ENCODE measurements around the gene MCOLN2. TPM values are rescaled to one million over a fixed set of nuclear protein-coding genes. Genes with fewer than 3 reads are reported as not detected.

The MCOLN2 gene
- total RNA-seq, 2 experiments from 2014 or later = 104 to 188 TPM

GRCh38 chr1:84956097-84956496 lies 40.8 kb downstream of the MCOLN2 start:
- ChIA-PET POLR2A (interaction anchor here (0.7 to 1.5 kb wide), 3 partner anchors 11 to 111 kb away, joined by 3 to 5 read pairs (median 4); no protein-coding TSS in a partner anchor), CTCF (ENCODE audit: unreplicated experiment) (interaction anchor here (1.6 kb wide), 1 partner anchor 11 kb away, joined by 3 read pairs; no protein-coding TSS in a partner anchor)
- Histone ChIP-seq H2AFZ (ENCODE audit: low read length) (no peak overlapping the region), H3K9me2 (ENCODE audit: insufficient read depth, low read length) (no peaks in the 10 kb centered on the region), H3K27ac (ENCODE audit: low read depth, low read length, poor library complexity, severe bottlenecking) (no peak overlapping the region), H3K36me3 (ENCODE audit: insufficient read depth, low read length) (peaks cover 97% of the 10 kb centered on the region), H3K4me1 (ENCODE audit: insufficient read depth, low read length, poor library complexity, severe bottlenecking) (no peaks in the 10 kb centered on the region), H4K20me1 (ENCODE audit: insufficient read depth, low read length) (no peaks in the 10 kb centered on the region), H3K79me2 (ENCODE audit: insufficient read depth, low read depth, low read length) (no peaks in the 10 kb centered on the region), H3K4me2 (ENCODE audit: low read length) (no peak overlapping the region), H3K4me3 (ENCODE audit: low read depth, low read length, poor library complexity, severe bottlenecking) (no peak overlapping the region), H3K9me3 (ENCODE audit: low read length) (no peaks in the 10 kb centered on the region)
- intact Hi-C loops (cut with micrococcal nuclease; ENCODE audit: unreplicated experiment) = no loop called here
- TF ChIP-seq EZH2phosphoT487 (IDR thresholded peaks at IDR 0.05; ENCODE audit: borderline replicate concordance, low read depth, low read length) = no peak
- TF ChIP-seq CTCF (conservative IDR thresholded peaks at IDR 0.05; ENCODE audit: low read length) = no peak
- DNase-seq (ENCODE audit: low spot score) = no peak
- BruUV-seq (replicated peaks) = no TSS peak

GRCh38 chr1:84949664-84950063 lies 47.2 kb downstream of the MCOLN2 start:
- ChIA-PET CTCF (ENCODE audit: unreplicated experiment) (no interaction called here), POLR2A (interaction anchor here (1.8 kb wide), 1 partner anchor 10 kb away, joined by 4 read pairs; no protein-coding TSS in a partner anchor)
- no peak for DNase-seq (ENCODE audit: low spot score)
- Histone ChIP-seq H3K4me1 (ENCODE audit: insufficient read depth, low read length, poor library complexity, severe bottlenecking) (peaks cover 17% of the 10 kb centered on the region), H3K79me2 (ENCODE audit: insufficient read depth, low read depth, low read length) (no peaks in the 10 kb centered on the region), H3K27ac (ENCODE audit: low read depth, low read length, poor library complexity, severe bottlenecking) (no peak overlapping the region), H3K9me3 (ENCODE audit: low read length) (peaks cover 8% of the 10 kb centered on the region; the same call in 1 of the 2 replicates), H3K4me2 (ENCODE audit: low read length) (no peak overlapping the region), H3K36me3 (ENCODE audit: insufficient read depth, low read length) (peaks cover 89% of the 10 kb centered on the region), H4K20me1 (ENCODE audit: insufficient read depth, low read length) (no peaks in the 10 kb centered on the region), H3K9me2 (ENCODE audit: insufficient read depth, low read length) (no peaks in the 10 kb centered on the region), H2AFZ (ENCODE audit: low read length) (no peak overlapping the region), H3K4me3 (ENCODE audit: low read depth, low read length, poor library complexity, severe bottlenecking) (no peak overlapping the region)
- BruUV-seq (replicated peaks) = no TSS peak
- TF ChIP-seq EZH2phosphoT487 (IDR thresholded peaks at IDR 0.05; ENCODE audit: borderline replicate concordance, low read depth, low read length) = no peak
- no peak for TF ChIP-seq CTCF (conservative IDR thresholded peaks at IDR 0.05; ENCODE audit: low read length)
- intact Hi-C loops (cut with micrococcal nuclease; ENCODE audit: unreplicated experiment) = no loop called here
